Naive thymus-derived CD4-positive, alpha-beta T cell (primary cell): ENCODE results near the gene PTPRN2. TPM values are rescaled to one million over a fixed set of nuclear protein-coding genes. Genes with fewer than 3 reads are reported as not detected.

Experiments used
- ATAC-seq: fragments of 150-1000 bp; cut with Tn5 transposase; 2 replicates; pipeline ENCODE4 v1.10.0; 2021; ENCODE audit warnings: mild to moderate bottlenecking, moderate library complexity
- CTCF ChIA-PET: fragments of 350-600 bp; sonication (Branson Sonifier 250); formaldehyde crosslinking; loops from one replicate; lab custom pipeline; 2021; ENCODE audit warnings: antibody characterized with exemption; lab: Charles Lee
- POLR2A ChIA-PET: fragments of 350-600 bp; sonication (Branson Sonifier 250); formaldehyde crosslinking; loops from one replicate; lab custom pipeline; 2021; ENCODE audit warnings: antibody characterized with exemption, inconsistent platforms; lab: Charles Lee
- DNase-seq, 9 donors: peaks; one replicate each; pipeline versions ENCODE4 v3.0.0 to v3.0.0-alpha.2; 2020 to 2022; ENCODE audit warnings: mixed read lengths in 1 of 9
- H3K27ac ChIP-seq: one replicate; pipeline ENCODE4 v1.7.0; 2013; ENCODE audit warnings: mild to moderate bottlenecking, low read depth, low read length, moderate library complexity
- H3K27me3 ChIP-seq, 2 donors: one replicate each; pipeline ENCODE4 v1.7.0; 2013; ENCODE audit warnings: low read length in 2 of 2, mild to moderate bottlenecking in 2 of 2, moderate library complexity in 2 of 2; ENCODE audit not compliant: control insufficient read depth in 2 of 2, insufficient read depth in 2 of 2
- H3K36me3 ChIP-seq, 3 experiments: 1 replicate in 2 of 3; 2 replicates in 1 of 3; pipeline ENCODE4 v1.7.0; 2013; ENCODE audit warnings: low read length in 3 of 3, mild to moderate bottlenecking in 3 of 3, moderate library complexity in 1 of 3; ENCODE audit not compliant: insufficient read depth in 3 of 3, control insufficient read depth in 2 of 3
- H3K4me1 ChIP-seq, 2 donors: one replicate each; pipeline ENCODE4 v1.7.0; 2013; ENCODE audit warnings: low read length in 2 of 2, mild to moderate bottlenecking in 2 of 2, moderate library complexity in 1 of 2; ENCODE audit not compliant: control insufficient read depth in 2 of 2, insufficient read depth in 2 of 2
- H3K4me3 ChIP-seq: 2 replicates; pipeline ENCODE4 v1.7.0; 2013; ENCODE audit warnings: mild to moderate bottlenecking, low read length
- H3K9me3 ChIP-seq, 3 experiments: 1 replicate in 2 of 3; 2 replicates in 1 of 3; pipeline ENCODE4 v1.7.0; 2013; ENCODE audit warnings: low read length in 3 of 3; ENCODE audit not compliant: control insufficient read depth in 2 of 3
- H3K27ac Mint-ChIP-seq, 9 donors: one replicate each; pipeline ENCODE4 v1.8.0; 2020 to 2022; ENCODE audit warnings: mixed read lengths in 9 of 9, mild to moderate bottlenecking in 8 of 9, moderate library complexity in 5 of 9, inconsistent platforms in 2 of 9
- H3K27me3 Mint-ChIP-seq, 5 donors: one replicate each; pipeline ENCODE4 v1.8.0; 2021 to 2022; ENCODE audit warnings: mixed read lengths in 5 of 5, mild to moderate bottlenecking in 1 of 5
- H3K36me3 Mint-ChIP-seq, 5 donors: one replicate each; pipeline ENCODE4 v1.8.0; 2020 to 2022; ENCODE audit warnings: mixed read lengths in 5 of 5, mild to moderate bottlenecking in 3 of 5, inconsistent platforms in 1 of 5
- H3K4me1 Mint-ChIP-seq, 7 donors: one replicate each; pipeline ENCODE4 v1.8.0; 2020 to 2022; ENCODE audit warnings: mixed read lengths in 7 of 7, mild to moderate bottlenecking in 3 of 7, inconsistent platforms in 1 of 7
- H3K4me3 Mint-ChIP-seq, 10 donors: one replicate each; pipeline ENCODE4 v1.8.0; 2020 to 2022; ENCODE audit warnings: mild to moderate bottlenecking in 10 of 10, mixed read lengths in 10 of 10, moderate library complexity in 6 of 10, inconsistent platforms in 2 of 10
- H3K9me3 Mint-ChIP-seq, 11 donors: one replicate each; pipeline ENCODE4 v1.8.0; 2020 to 2022; ENCODE audit warnings: mixed read lengths in 11 of 11, mild to moderate bottlenecking in 4 of 11, inconsistent platforms in 1 of 11, moderate library complexity in 1 of 11
- intact Hi-C, 2 donors: fragments of 100-400 bp; cut with micrococcal nuclease; formaldehyde crosslinking; loops; one replicate each; pipeline ENCODE4 v1.15.1; 2023
- polyA plus RNA-seq, 2 donors: library from polyadenylated mRNA; unstranded; fragments of 300-500 nt; fragmentation: Illumina TruSeq; gene quantifications; one replicate each; pipeline ENCODE4 v1.2.3, GENCODE V29; 2021
- total RNA-seq, 6 experiments: library from RNA in 5 of 6; stranded (reverse) in 5 of 6; gene quantifications; 1 replicate in 5 of 6; 2 replicates in 1 of 6; pipeline ENCODE4 v1.2.3 and lab custom pipeline; 2021 to 2026

PTPRN2 gene
- total and polyA plus RNA-seq, 7 experiments from 2014 or later: 0.58 to 2.3 (median 1.4) TPM

DNA sequence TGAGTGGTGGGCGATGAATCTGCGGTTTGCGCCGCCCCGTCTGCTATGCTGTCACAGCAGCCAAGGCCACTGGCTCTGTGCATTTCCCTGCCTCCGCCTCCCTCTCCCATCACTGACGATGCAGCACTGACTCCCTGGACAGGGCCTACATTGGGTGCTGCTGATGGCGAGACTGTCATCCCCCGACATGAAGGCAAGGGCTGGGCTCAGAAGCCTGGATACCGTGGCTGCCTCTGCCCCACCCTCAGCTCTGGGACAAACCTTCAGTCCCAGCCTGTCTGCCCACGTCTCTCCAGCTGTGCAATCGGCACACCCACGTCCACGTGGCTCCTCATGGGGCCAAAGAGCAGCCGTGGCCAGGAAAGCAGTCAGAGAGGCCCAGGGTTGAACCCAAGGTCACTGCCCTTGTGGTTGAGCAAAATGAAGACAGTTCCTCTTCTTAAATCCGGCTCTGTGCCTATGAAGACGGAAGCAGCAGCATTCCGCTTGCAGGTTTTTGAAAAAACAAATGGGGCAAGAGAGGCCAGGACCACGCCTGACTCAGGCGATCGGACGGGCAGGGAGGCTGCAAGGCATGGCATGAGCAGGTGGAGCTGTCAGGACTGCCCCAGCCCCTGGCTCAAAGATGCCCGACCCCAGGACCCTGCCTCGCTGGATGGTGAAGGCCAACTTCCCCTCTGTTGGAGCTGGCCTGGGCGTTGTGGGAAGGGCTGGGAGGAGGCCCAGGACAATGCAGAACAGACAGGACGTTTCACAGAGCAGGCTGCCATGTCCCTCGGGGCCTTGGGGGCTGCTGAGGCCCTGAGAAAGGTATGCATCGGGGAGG lies 733.3 kb downstream of the PTPRN2 start:
- Histone ChIP-seq H3K27me3 (no peaks in the 10 kb centered on the region), H3K36me3 (no peaks in the 10 kb centered on the region), H3K4me1 (peaks cover 0 to 20% of the 10 kb centered on the region in 2 donors), H3K4me3 (no peak overlapping the region), H3K27ac (no peak overlapping the region), H3K9me3 (no peaks in the 10 kb centered on the region)
- H3K4me3 Mint-ChIP-seq: peak overlapping the region in 2 of 10 donors; percentile 41 to 56
- H3K4me1 Mint-ChIP-seq: peaks cover 5 to 30% (median 18%) of the 10 kb centered on the region in 7 donors
- DNase-seq (no peak), ATAC-seq (peak; percentile 83)
- intact Hi-C loops: loop anchor here in 1 of 2 donors (5.0 to 10.0 kb wide), 2 partner anchors 49 to 362 kb away; no protein-coding TSS in a partner anchor
- no peaks in the 10 kb centered on the region for H3K36me3 Mint-ChIP-seq
- CTCF ChIA-PET: no interaction called here
- peak overlapping the region in 2 of 9 donors; percentile 2 to 45 for H3K27ac Mint-ChIP-seq
- H3K9me3 Mint-ChIP-seq: no peaks in the 10 kb centered on the region
- POLR2A ChIA-PET: interaction anchor here (0.5 to 0.6 kb wide), 2 partner anchors 26 to 41 kb away, joined by 3 to 4 read pairs; no protein-coding TSS in a partner anchor
- no peaks in the 10 kb centered on the region for H3K27me3 Mint-ChIP-seq

DNA sequence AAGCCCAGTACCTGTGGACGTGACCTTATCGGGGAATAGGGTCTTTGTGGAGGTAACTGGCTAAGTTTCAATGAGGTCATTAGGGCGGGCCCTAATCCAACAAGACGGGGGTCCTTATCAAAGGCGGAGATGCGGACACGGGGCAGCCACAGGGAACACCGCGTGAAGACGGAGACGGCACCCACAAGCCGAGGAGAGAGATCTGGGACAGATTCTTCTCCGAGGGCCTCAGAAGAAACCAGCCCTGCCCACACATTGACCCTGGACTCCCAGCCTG lies 733.9 kb downstream of the PTPRN2 start:
- H3K4me3 ChIP-seq: no peak overlapping the region
- peaks cover 0 to 20% of the 10 kb centered on the region in 2 donors for H3K4me1 ChIP-seq
- H3K36me3 ChIP-seq: no peaks in the 10 kb centered on the region
- no peaks in the 10 kb centered on the region for H3K27me3 ChIP-seq
- H3K4me3 Mint-ChIP-seq: peak overlapping the region in 2 of 10 donors; percentile 14 to 32
- no peak overlapping the region for H3K27ac ChIP-seq
- no peaks in the 10 kb centered on the region for H3K27me3 Mint-ChIP-seq
- H3K27ac Mint-ChIP-seq: peak overlapping the region in 1 of 9 donors; percentile 81
- ChIA-PET POLR2A (no interaction called here), CTCF (no interaction called here)
- ATAC-seq: no peak
- H3K36me3 Mint-ChIP-seq: no peaks in the 10 kb centered on the region
- H3K4me1 Mint-ChIP-seq: peaks cover 5 to 30% (median 18%) of the 10 kb centered on the region in 7 donors
- no peaks in the 10 kb centered on the region for H3K9me3 ChIP-seq
- no peak for DNase-seq
- intact Hi-C loops: loop anchor here in 1 of 2 donors (5.0 to 10.0 kb wide), 2 partner anchors 49 to 361 kb away; no protein-coding TSS in a partner anchor
- no peaks in the 10 kb centered on the region for H3K9me3 Mint-ChIP-seq

DNA sequence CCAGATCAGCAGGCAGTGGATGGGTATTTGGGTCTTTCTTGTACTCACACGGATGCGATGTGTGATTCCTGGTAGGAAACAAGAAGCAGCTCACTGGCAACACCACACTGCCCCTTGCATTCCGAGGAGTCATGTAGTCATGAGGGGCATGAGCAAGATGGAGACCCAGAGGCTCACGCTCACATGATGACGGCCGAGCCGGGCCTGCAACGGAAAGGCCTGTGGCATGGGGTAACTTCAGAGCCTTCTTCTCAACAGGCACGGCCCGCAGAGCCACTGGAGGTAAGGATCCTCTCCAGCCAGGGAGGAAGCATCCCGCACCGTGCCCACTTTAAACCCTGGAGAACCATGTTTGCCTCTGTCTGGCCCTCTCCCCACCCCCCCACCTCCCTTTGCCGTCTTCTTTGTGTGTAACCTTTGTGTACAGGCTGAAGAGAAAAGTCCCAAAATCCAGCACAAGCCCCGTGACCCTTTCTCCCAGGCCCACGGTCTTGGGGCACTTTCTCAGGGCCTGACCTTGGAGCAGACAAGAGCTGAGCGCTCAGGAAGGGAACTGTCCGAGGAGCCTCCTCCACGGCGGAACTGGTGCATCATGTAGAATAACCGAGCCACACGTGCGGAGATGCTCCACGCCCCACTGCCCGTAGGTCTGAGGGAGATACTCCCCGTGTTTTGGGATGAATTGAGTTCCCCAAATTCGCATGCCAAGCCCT lies 734.4 kb downstream of the PTPRN2 start:
- H3K27me3 Mint-ChIP-seq: no peaks in the 10 kb centered on the region
- ChIA-PET POLR2A (interaction anchor here (1.4 kb wide), 1 partner anchor 30 kb away, joined by 4 read pairs; no protein-coding TSS in a partner anchor), CTCF (no interaction called here)
- Histone ChIP-seq H3K4me3 (no peak overlapping the region), H3K4me1 (peaks cover 0 to 20% of the 10 kb centered on the region in 2 donors), H3K27ac (no peak overlapping the region), H3K27me3 (no peaks in the 10 kb centered on the region), H3K36me3 (no peaks in the 10 kb centered on the region), H3K9me3 (no peaks in the 10 kb centered on the region)
- H3K36me3 Mint-ChIP-seq: no peaks in the 10 kb centered on the region
- peak overlapping the region in 2 of 10 donors; percentile 14 to 32 for H3K4me3 Mint-ChIP-seq
- no peak overlapping the region for H3K27ac Mint-ChIP-seq
- DNase-seq (no peak), ATAC-seq (no peak)
- H3K9me3 Mint-ChIP-seq: no peaks in the 10 kb centered on the region
- peaks cover 5 to 30% (median 18%) of the 10 kb centered on the region in 7 donors for H3K4me1 Mint-ChIP-seq
- intact Hi-C loops: loop anchor here in 1 of 2 donors (5.0 to 10.0 kb wide), 2 partner anchors 48 to 361 kb away; no protein-coding TSS in a partner anchor

DNA sequence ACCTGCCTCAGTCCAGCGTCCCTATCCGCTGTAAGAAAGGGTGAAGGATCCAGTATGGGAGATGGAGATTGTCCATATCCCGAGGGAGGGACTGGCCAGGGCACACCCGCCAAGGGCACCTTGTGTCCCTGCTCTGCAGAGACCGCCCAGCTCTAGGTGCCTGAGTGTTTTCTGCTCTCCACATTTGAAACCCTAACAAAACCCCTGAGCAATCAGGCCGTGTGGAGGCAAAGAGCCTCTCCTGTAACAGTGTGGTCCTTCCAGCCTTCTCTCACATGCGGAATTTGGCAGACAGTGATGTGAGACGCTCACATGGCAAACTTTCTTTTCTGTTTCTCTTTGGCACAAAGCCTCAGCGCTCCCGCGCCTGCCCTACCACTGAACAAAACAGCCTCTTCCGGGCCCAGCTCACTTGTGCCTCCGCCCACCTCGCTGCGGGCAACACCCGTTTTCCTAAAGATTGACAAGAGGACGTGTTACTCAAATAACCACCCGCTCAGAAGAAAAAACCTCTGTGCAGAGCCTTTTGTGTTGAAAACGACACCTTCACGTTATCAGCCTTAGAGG lies 736.0 kb downstream of the PTPRN2 start:
- intact Hi-C loops: loop anchor here (1.0 to 10.0 kb wide), 4 partner anchors 24 to 359 kb away; no protein-coding TSS in a partner anchor
- Mint-ChIP-seq H3K36me3 (no peaks in the 10 kb centered on the region), H3K27me3 (no peaks in the 10 kb centered on the region), H3K4me1 (peaks cover 5 to 30% (median 18%) of the 10 kb centered on the region in 7 donors), H3K27ac (peak overlapping the region; percentile 89 to 100 (median 97)), H3K4me3 (peak overlapping the region; percentile 67 to 86 (median 84)), H3K9me3 (no peaks in the 10 kb centered on the region)
- ATAC-seq: peak; percentile 86
- peaks cover 0 to 20% of the 10 kb centered on the region in 2 donors for H3K4me1 ChIP-seq
- ChIA-PET POLR2A (interaction anchor here (0.8 to 3.8 kb wide), 9 partner anchors 10 to 374 kb away, joined by 3 to 43 read pairs (median 4); no protein-coding TSS in a partner anchor), CTCF (no interaction called here)
- no peaks in the 10 kb centered on the region for H3K36me3 ChIP-seq
- peak overlapping the region; percentile 68 for H3K27ac ChIP-seq
- peak; percentile 57 to 90 (median 82) for DNase-seq
- H3K27me3 ChIP-seq: no peaks in the 10 kb centered on the region
- H3K9me3 ChIP-seq: no peaks in the 10 kb centered on the region
- H3K4me3 ChIP-seq: peak overlapping the region; percentile 46

DNA sequence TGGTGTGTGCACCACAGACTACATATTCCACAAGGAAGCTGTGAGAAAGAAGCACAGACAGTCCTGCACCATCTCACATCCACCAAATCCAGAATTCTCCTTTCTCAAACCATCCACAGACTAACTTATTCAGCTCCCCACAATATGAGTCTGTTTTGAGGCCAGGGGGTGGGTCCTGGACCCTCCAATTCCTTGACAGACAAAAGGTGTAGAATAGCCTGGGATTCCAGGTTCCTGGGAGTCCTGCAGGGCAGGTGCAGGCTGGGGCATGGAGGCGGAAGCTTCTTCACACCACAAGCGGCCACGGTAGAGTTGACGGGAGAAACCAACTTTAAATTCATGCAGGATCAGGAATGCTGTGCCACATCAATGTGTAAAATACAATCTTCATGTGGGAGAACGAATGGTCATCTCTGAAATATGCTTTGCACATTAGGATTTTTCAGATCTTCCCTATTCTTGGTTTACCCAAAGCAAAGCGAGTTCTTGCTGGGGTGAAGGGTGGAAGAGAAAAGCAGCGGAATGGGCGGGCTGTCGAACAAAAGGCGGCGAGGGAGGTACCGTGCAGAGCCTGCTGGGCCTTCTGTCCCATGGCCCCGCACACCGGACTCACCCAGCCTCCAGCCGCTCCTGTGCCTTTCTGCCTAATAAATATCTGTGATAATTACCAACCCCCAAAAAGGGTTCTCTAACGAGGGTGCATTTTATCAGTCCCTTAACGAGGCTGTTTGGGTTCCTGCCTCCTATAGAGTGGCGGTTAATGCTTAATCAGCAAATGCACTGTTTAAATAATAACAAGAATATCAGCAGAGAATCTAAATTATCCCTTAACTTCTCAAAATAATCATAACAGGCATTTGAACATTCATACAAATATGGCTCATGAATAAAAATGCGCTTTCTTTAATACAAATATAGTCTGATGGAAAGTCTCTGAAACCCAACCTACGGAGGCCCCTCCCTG lies 736.9 kb downstream of the PTPRN2 start:
- Mint-ChIP-seq H3K4me1 (peaks cover 5 to 28% (median 18%) of the 10 kb centered on the region in 7 donors), H3K36me3 (no peaks in the 10 kb centered on the region), H3K27me3 (no peaks in the 10 kb centered on the region), H3K9me3 (no peaks in the 10 kb centered on the region), H3K27ac (peak overlapping the region; percentile 89 to 100 (median 97)), H3K4me3 (peak overlapping the region in 8 of 10 donors; percentile 67 to 86 (median 84))
- H3K4me1 ChIP-seq: peaks cover 0 to 20% of the 10 kb centered on the region in 2 donors
- H3K4me3 ChIP-seq: peak overlapping the region; percentile 43
- no peak for ATAC-seq
- ChIA-PET POLR2A (interaction anchor here (0.8 to 3.8 kb wide), 9 partner anchors 9 to 373 kb away, joined by 4 to 43 read pairs (median 5); no protein-coding TSS in a partner anchor), CTCF (no interaction called here)
- intact Hi-C loops: loop anchor here (1.0 to 10.0 kb wide), 4 partner anchors 23 to 358 kb away; no protein-coding TSS in a partner anchor
- no peaks in the 10 kb centered on the region for H3K36me3 ChIP-seq
- no peaks in the 10 kb centered on the region for H3K27me3 ChIP-seq
- H3K27ac ChIP-seq: peak overlapping the region; percentile 68
- DNase-seq: no peak
- H3K9me3 ChIP-seq: no peaks in the 10 kb centered on the region
